H1 (cell line): ENCODE measurements around the gene PCGF3.

Experiments
- CTCF ChIP-seq, 3 experiments: IDR thresholded peaks; 1 replicate in 2 of 3; 2 replicates in 1 of 3; pipeline versions ENCODE4 v1.5.1 to v1.6.1; 2011; ENCODE audit warnings: low read length in 3 of 3, mild to moderate bottlenecking in 3 of 3, inconsistent platforms in 2 of 3, low read depth in 1 of 3, moderate library complexity in 1 of 3; ENCODE audit not compliant: insufficient read depth in 1 of 3; ENCODE audit errors: control extremely low read depth in 1 of 3
- EGR1 ChIP-seq: IDR thresholded peaks from 2 replicates; pipeline ENCODE4 v1.6.1; 2011; ENCODE audit warnings: low read depth, low read length, borderline replicate concordance
- EZH2 ChIP-seq: fragments of 200-600 bp; sonication (generic); IDR thresholded peaks from 2 replicates; pipeline ENCODE4 v1.7.1; 2012; ENCODE audit warnings: low read depth, mild to moderate bottlenecking, moderate library complexity, low read length, inconsistent platforms; ENCODE audit not compliant: severe bottlenecking
- GABPA ChIP-seq: IDR thresholded peaks from 2 replicates; pipeline ENCODE4 v1.6.1; 2011; ENCODE audit warnings: mild to moderate bottlenecking, low read length, moderate library complexity, borderline replicate concordance; ENCODE audit not compliant: insufficient read depth
- HDAC6 ChIP-seq: IDR thresholded peaks from one replicate; pipeline ENCODE4 v1.7.1; 2012; ENCODE audit warnings: low read depth, mild to moderate bottlenecking, inconsistent platforms, low read length, moderate library complexity
- MAFK ChIP-seq: IDR thresholded peaks from 2 replicates; pipeline ENCODE4 v1.6.1; 2012; ENCODE audit warnings: low read depth, mild to moderate bottlenecking, improper control_type of control experiment, low read length
- POLR2A ChIP-seq, 2 experiments: IDR thresholded peaks; 1 replicate in 1 of 2; 2 replicates in 1 of 2; pipeline ENCODE4 v1.6.1; 2011; ENCODE audit warnings: low read depth in 2 of 2, low read length in 2 of 2, mild to moderate bottlenecking in 2 of 2; ENCODE audit errors: control extremely low read depth in 1 of 2
- RBBP5 ChIP-seq: IDR thresholded peaks from 2 replicates; pipeline ENCODE4 v1.7.1; 2012; ENCODE audit warnings: low read depth, mild to moderate bottlenecking, inconsistent platforms, low read length, moderate library complexity, borderline replicate concordance
- SP1 ChIP-seq: IDR thresholded peaks from 2 replicates; pipeline ENCODE4 v1.6.1; 2011; ENCODE audit warnings: low read depth, low read length
- SUZ12 ChIP-seq: fragments of 200-600 bp; sonication (generic); IDR thresholded peaks from 2 replicates; pipeline ENCODE4 v1.6.1; 2012; ENCODE audit warnings: mild to moderate bottlenecking, inconsistent platforms, low read length, moderate library complexity, mixed read lengths
- TAF1 ChIP-seq: IDR thresholded peaks from 2 replicates; pipeline ENCODE4 v1.6.1; 2011; ENCODE audit warnings: mild to moderate bottlenecking, low read depth, low read length
- TEAD4 ChIP-seq: IDR thresholded peaks from 2 replicates; pipeline ENCODE4 v1.6.1; 2012; ENCODE audit warnings: low read depth, low read length, inconsistent platforms, mixed read lengths
- YY1 ChIP-seq: IDR thresholded peaks from 2 replicates; pipeline ENCODE4 v1.6.1; 2011; ENCODE audit warnings: low read depth, mild to moderate bottlenecking, low read length

- TF ChIP-seq EZH2 (no peak), CTCF (IDR thresholded peaks at IDR 0.05; ENCODE audit: control extremely low read depth in 1 of 3, insufficient read depth in 1 of 3, low read depth in 1 of 3, low read length in 3 of 3) (no peak), RBBP5 (no peak), POLR2A (IDR thresholded peaks at IDR 0.05; ENCODE audit: control extremely low read depth in 1 of 2, low read depth in 2 of 2, low read length in 2 of 2) (no peak), TAF1 (no peak), YY1 (no peak), MAFK (no peak), SP1 (no peak), TEAD4 (no peak), SUZ12 (no peak), EGR1 (no peak), GABPA (no peak), HDAC6 (no peak)
These were observed 16.6 kb downstream of the PCGF3 start for GRCh38 chr4:722169-722725.
